Head of caudate nucleus (tissue), 42 donors: Measurements from ENCODE around the gene FLT3.
A peak's percentile ranks its signal among the peaks of the same experiment; 100 is the strongest.
"Not testable (repeated sequence)": the region's sequence is repeated elsewhere in the genome, so short reads cannot be mapped to it uniquely, and the experiment has no call there.

Experiments
- DNase-seq, 42 donors: peaks; one replicate each; pipeline versions ENCODE4 v3.0.0 to v3.0.0-alpha.2; 2020 to 2021; ENCODE audit warnings: mixed read lengths in 7 of 42
- intact Hi-C: fragments of 100-400 bp; cut with DNase I; formaldehyde crosslinking; loops from one replicate; pipeline ENCODE4 v1.15.0; 2022

Gene FLT3

DNA sequence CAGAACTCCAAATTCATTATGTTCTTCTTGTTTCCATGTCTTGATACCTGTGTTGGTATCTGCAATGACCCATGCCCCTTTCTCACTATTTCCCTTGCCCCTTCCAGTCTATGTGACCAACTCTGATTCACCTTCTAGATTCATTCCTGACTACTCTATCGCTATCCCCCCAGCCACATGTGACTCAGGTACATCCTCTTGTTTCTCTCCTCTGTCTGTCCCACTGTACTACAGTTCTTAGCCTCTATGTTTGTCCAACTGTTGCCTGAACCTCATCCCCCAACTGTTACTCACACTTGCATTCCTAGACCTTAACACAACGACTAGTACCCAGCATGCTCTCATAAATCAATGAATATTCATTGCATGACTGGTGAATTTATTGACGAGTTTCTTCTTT, 10.0 kb upstream of the FLT3 start:
- DNase-seq = no peak
- intact Hi-C loops = no loop called here

DNA sequence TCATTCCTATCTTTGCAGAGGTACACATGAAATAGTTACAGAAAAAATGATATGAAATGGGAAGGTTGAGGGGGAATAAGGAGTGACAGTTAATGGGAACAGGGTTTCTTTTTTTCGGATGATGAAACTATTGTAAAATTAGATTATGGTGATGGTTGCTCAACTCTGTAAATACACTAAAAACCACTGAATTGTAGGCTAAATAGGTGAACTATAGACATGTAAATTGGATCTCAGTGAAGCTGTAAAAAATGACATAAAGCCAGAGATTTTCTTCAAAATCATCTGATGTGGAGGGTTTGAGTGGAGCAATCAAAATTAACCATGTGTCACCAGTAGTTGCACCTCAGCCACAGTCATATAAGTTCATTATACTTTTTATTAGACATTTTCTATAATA, 6.6 kb upstream of the FLT3 start:
- intact Hi-C loops = no loop called here
- no peak for DNase-seq

DNA sequence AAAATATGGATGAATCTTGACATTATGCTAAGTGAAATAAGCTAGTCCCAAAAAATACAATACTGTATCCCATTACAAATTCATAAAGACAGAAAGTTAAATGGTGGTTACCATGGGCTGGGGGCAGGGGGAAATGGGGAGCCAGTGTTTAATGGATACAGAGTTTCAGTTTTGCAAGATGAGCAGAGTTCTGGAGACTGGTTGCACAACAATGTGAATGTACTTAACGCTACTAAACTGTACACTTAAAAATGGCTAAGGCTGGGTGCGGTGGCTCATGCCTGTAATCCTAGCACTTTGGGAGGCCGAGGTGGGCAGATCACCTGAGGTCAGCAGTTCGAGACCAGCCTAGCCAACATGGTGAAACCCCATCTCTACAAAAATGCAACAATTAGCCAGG, 1.5 kb upstream of the FLT3 start:
- DNase-seq, intact Hi-C loops: not testable (repeated sequence)

- no peak for DNase-seq
- intact Hi-C loops = no loop called here
Observed at GRCh38 chr13:28099396-28100149, 803 bp downstream of the FLT3 start.

GRCh38 chr13:28097503-28097902, 2.9 kb downstream of the FLT3 start:
- intact Hi-C loops = no loop called here
- no peak for DNase-seq

GRCh38 chr13:28094306-28094705, 6.1 kb downstream of the FLT3 start:
- intact Hi-C loops = no loop called here
- DNase-seq = no peak

- no peak for DNase-seq
- intact Hi-C loops = no loop called here
Observed at GRCh38 chr13:28093881-28094280, 6.5 kb downstream of the FLT3 start.

DNA sequence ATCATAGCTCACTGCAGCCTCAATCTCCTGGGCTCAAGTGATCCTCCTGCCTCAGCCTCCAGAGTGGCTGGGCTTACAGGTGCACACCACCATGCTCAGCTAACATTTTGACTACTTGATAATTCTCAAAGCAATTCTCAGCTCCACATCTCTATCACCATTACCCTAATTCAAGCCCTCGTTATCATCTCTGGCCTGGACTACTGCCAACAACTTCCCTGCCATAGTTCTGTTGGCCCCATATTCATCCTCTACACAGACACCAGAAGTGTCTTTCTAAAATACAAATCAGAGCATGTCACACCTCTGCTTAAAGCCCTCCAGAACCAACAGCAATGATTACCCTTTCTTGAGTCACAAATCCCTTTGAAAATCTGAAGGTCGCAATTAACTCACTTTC, 7.9 kb downstream of the FLT3 start:
- intact Hi-C loops = no loop called here
- no peak for DNase-seq

DNA sequence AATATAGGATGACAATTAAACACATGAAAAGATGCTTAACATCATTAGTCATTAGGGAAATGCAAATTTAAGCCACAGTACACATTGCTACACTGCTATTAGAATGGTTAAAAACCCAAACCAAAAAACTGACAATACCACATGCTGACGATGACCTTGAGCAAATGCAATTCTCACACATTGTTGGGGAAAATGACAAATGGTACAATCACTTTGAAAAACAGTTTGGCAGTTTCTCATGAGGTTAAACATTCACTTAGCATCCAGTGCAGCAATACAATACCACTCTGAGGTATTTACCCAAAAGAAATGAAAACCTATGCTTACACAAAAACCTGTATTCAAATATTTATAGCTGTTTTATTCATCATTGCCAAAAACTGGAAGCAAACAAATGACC, 11.3 kb downstream of the FLT3 start:
- intact Hi-C loops = no loop called here
- DNase-seq = no peak

GRCh38 chr13:28077820-28078219, 22.6 kb downstream of the FLT3 start:
- intact Hi-C loops, DNase-seq: not testable (repeated sequence)

GRCh38 chr13:28077231-28077630, 23.1 kb downstream of the FLT3 start:
- DNase-seq = no peak
- intact Hi-C loops = no loop called here

DNA sequence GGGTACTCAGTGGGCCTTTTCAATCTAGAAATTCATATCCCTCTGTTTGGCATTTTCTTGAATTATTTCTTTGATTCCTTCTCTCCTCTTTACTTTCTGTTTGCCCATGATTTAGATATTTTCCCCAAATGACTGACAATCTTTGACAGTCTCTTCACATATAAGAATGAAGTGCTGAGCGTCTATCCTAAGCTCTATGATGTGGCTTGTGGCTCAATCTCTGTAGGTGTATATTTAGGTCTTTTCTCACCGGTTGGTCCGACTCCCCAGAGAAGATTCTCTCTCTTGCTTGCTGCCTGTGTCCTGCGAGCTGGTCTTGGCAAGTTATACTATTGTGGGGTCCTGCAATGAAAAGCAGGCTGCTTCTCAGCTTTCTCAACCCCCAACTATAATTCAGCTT, 29.0 kb downstream of the FLT3 start:
- intact Hi-C loops = no loop called here
- DNase-seq = no peak

- no peak for DNase-seq
- intact Hi-C loops = no loop called here
Observed at GRCh38 chr13:28067491-28067890, 32.9 kb downstream of the FLT3 start.

GRCh38 chr13:28058866-28059613, 41.3 kb downstream of the FLT3 start:
- peak in 13 of 42 donors; percentile 2 to 64 (median 15) for DNase-seq
- intact Hi-C loops = no loop called here

GRCh38 chr13:28056970-28057712, 43.2 kb downstream of the FLT3 start:
- DNase-seq = no peak
- intact Hi-C loops = no loop called here

DNA sequence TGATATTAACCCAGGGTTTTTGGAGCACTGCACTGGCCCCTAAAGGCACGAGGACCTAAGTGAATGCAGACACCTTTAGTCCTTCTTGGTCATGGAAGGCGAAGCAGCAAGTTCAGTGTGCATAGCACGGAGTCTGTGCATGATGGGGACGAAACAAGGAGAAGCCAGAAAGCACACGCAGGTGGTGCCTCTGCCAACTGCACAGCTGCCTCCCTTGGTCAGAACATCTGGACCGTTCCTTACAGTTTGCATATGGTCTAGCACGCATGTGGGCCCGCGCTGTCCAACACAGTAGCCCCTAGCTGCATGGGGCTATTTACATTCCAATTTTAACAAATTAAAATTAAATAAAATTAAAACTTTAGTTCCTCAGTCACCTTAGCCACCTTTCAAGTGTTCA, 44.0 kb downstream of the FLT3 start:
- no peak for DNase-seq
- intact Hi-C loops = no loop called here

DNA sequence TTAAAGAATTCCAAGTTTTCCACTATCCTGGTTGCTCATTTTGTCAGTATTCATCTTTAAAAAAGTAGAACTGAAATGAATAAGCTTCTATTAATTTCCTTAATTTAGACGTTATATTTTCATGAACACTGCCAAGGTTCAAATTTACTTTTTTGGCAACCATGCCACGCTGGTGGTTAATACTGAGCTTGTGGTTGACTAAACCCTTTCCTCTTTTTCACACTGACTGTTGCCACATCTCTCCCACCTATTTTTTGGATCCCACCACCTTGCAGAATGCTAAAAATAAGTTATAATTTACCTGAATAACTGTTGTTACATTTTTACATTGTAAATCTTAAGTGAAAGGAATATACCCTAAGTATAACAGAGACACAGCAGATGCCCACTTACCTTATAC, 45.0 kb downstream of the FLT3 start:
- no peak for DNase-seq
- intact Hi-C loops = no loop called here

DNA sequence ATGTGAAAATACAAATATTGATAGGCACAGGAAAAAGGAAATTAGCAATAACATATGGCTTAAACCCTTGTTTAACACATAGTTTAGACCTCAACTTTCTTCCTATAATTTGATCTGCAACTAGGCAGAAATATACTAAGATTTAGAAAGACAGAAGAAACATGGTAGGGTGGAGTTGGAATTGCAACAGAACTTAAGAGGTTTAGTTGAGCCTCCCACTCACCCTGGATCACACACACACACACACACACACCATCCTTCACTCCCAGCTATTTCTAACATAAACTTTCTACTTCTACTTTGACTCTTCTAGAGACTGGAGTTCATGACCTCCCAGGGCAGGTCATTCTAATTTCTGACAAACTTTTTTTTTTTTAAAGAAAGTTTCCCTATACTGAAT, 47.4 kb downstream of the FLT3 start:
- intact Hi-C loops = no loop called here
- no peak for DNase-seq

DNA sequence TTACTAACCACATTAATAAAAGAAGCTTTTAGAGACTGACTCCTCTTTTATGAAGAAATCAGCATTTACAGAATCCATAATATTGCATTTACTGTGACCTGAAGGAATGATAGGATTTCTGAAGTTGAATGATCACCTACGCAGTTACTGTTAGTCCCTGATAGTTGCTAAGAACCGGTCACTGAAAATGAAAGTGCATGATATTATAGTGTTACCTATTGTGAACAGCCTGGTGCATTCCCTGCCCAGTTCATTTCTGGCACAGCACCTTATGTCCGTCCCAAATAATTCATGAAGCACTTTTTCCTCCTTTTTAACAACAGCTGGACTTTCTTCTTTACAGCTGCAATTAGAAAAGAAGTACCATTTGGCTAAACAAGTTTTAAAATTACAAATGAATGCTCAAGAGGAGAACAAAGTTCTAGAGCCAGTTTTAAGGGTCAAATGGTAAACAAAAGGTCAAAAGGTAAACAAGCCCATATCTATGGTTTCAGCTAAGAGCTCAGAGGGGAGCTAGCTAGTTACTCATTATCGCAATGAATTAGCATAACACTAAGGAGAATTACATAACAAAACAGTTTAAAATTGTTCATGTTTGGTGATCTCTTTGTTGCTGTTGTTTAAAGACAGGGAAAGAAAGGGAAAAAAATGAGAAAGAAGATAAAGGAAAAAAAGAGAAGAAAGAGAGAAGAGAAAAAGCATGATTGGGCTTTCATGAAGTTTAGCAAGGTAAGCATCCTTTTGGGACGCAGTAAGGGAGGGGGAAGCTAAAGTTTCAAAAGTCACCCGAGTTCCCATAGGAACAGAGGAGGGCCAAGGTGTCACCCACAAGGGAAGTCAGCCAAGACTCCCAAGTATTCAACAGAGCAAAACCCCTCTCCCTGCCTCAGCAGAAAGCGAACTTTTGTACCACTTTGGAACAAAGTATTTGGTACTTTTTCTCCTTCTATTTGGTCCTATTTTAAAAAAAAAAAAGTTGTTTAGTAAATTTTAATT, 50.2 kb downstream of the FLT3 start:
- DNase-seq = no peak
- intact Hi-C loops = no loop called here
